Endothelial cell (in vitro differentiated cells): ENCODE measurements around the gene ZNF787. TPM values are rescaled to one million over a fixed set of nuclear protein-coding genes. Genes with fewer than 3 reads are reported as not detected.
A peak's percentile ranks its signal among the peaks of the same experiment; 100 is the strongest.

Experiments used
- DNase-seq: peaks from one replicate; pipeline ENCODE4 v3.0.0; 2021; ENCODE audit warnings: low spot score
- H3K27ac Mint-ChIP-seq: one replicate; pipeline ENCODE4 v1.8.0; 2021; ENCODE audit warnings: mixed read lengths, inconsistent platforms; ENCODE audit not compliant: unreplicated experiment
- H3K27me3 Mint-ChIP-seq: one replicate; pipeline ENCODE4 v1.8.0; 2021; ENCODE audit warnings: mild to moderate bottlenecking, moderate library complexity, mixed read lengths, inconsistent platforms; ENCODE audit not compliant: unreplicated experiment
- H3K36me3 Mint-ChIP-seq: one replicate; pipeline ENCODE4 v1.8.0; 2021; ENCODE audit warnings: mild to moderate bottlenecking, low read depth, mixed read lengths, inconsistent platforms; ENCODE audit not compliant: unreplicated experiment
- H3K4me1 Mint-ChIP-seq: one replicate; pipeline ENCODE4 v1.8.0; 2021; ENCODE audit warnings: mild to moderate bottlenecking, mixed read lengths, inconsistent platforms; ENCODE audit not compliant: unreplicated experiment
- H3K4me3 Mint-ChIP-seq: one replicate; pipeline ENCODE4 v1.8.0; 2021; ENCODE audit warnings: mild to moderate bottlenecking, mixed read lengths, inconsistent platforms; ENCODE audit not compliant: unreplicated experiment
- H3K9me3 Mint-ChIP-seq: one replicate; pipeline ENCODE4 v1.8.0; 2021; ENCODE audit warnings: mixed read lengths, inconsistent platforms; ENCODE audit not compliant: unreplicated experiment
- total RNA-seq: library from RNA; stranded (reverse); fragmentation: NEBNext Ultra II Directional; extraction: Animal tissue kit (Norgen Biotek cat#: 25700); gene quantifications from one replicate; pipeline ENCODE4 v1.2.1, GENCODE V29; 2021; ENCODE audit not compliant: unreplicated experiment
- TF ChIP-seq, protein P1 (sequence below): fragments of 200-600 bp; sonication (generic); IDR thresholded peaks from one replicate; pipeline ENCODE4 v1.5.0; 2021; ENCODE audit warnings: antibody characterized with exemption; ENCODE audit not compliant: unreplicated experiment

ZNF787 gene
- total RNA-seq, 1 donor from 2014 or later = 31.2 TPM

DNA sequence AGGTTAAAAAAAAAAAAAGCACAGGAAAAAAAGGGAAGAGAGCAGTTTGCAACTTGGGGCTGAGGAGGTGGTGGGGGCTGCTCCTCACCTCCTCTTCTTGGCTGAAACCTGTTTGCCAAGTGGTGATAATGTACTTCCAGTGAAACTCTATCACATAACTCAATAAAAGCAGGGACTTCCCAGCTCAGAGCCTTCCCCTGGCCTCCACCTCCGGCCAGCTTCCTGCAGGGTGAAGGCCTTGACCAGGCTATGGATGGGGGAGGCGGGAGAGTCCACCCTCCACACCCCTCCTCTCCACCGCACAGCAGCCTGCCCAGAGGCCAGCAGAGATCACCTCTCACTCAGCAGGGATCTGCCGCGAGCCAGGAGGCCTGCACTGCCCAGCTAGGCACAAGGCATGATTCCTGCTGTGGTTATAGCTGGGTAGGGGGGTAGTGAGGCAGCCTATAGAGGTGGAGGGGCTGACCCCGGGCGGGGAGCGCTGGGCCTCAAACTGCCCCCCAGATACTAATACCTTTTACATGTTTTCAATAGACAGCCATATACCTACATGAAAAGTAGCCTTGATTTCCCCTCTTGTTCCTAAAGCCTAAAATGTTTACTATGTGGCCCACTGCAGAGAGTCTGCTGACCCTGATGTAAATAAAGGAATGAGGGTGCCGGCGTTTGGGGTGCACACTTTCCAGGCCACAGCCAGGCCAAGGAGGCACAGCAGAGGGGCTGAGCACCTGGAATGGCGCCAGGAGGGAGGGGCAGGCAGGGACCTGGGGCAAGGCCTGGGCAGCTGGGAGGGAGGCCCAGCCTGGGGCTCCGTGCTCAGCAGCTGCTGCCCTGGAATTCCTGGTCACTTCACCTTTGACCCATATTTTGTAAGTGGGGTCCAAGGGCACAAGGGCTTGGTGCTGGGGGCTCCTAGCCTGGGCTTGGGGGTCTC, 10.3 kb downstream of the ZNF787 start:
- no peak overlapping the region for H3K4me3 Mint-ChIP-seq
- H3K27ac Mint-ChIP-seq = no peak overlapping the region
- TF ChIP-seq, protein P1, sequence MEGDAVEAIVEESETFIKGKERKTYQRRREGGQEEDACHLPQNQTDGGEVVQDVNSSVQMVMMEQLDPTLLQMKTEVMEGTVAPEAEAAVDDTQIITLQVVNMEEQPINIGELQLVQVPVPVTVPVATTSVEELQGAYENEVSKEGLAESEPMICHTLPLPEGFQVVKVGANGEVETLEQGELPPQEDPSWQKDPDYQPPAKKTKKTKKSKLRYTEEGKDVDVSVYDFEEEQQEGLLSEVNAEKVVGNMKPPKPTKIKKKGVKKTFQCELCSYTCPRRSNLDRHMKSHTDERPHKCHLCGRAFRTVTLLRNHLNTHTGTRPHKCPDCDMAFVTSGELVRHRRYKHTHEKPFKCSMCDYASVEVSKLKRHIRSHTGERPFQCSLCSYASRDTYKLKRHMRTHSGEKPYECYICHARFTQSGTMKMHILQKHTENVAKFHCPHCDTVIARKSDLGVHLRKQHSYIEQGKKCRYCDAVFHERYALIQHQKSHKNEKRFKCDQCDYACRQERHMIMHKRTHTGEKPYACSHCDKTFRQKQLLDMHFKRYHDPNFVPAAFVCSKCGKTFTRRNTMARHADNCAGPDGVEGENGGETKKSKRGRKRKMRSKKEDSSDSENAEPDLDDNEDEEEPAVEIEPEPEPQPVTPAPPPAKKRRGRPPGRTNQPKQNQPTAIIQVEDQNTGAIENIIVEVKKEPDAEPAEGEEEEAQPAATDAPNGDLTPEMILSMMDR = no peak
- H3K9me3 Mint-ChIP-seq = no peaks in the 10 kb centered on the region
- peaks cover 6% of the 10 kb centered on the region for H3K36me3 Mint-ChIP-seq
- DNase-seq = peak; percentile 36
- peaks cover 44% of the 10 kb centered on the region for H3K4me1 Mint-ChIP-seq
- peaks cover 13% of the 10 kb centered on the region for H3K27me3 Mint-ChIP-seq

DNA sequence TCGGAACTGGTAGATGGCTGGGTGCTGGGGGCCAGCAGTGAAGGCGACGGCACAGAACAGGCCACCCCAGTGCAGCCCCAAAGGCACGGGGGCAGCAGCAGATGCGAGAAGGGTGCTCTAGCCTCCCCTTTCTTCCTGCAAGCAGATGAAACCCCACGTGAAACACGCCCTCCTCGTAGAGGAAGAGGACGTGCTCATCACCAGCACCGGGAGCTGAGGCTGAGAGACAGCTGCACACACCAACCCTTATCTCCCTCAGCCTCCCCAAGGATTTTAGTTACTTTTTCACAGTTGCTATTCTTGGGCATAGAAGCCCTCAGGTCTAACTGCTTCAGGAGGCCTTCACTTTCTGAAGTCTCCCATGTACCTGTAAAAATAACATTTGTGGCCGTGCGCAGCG, 11.9 kb downstream of the ZNF787 start:
- DNase-seq = no peak
- Mint-ChIP-seq H3K4me3 (no peak overlapping the region), H3K4me1 (peaks cover 42% of the 10 kb centered on the region), H3K27me3 (peaks cover 20% of the 10 kb centered on the region), H3K36me3 (peaks cover 13% of the 10 kb centered on the region), H3K9me3 (no peaks in the 10 kb centered on the region), H3K27ac (no peak overlapping the region)
- TF ChIP-seq, protein P1 = no peak

DNA sequence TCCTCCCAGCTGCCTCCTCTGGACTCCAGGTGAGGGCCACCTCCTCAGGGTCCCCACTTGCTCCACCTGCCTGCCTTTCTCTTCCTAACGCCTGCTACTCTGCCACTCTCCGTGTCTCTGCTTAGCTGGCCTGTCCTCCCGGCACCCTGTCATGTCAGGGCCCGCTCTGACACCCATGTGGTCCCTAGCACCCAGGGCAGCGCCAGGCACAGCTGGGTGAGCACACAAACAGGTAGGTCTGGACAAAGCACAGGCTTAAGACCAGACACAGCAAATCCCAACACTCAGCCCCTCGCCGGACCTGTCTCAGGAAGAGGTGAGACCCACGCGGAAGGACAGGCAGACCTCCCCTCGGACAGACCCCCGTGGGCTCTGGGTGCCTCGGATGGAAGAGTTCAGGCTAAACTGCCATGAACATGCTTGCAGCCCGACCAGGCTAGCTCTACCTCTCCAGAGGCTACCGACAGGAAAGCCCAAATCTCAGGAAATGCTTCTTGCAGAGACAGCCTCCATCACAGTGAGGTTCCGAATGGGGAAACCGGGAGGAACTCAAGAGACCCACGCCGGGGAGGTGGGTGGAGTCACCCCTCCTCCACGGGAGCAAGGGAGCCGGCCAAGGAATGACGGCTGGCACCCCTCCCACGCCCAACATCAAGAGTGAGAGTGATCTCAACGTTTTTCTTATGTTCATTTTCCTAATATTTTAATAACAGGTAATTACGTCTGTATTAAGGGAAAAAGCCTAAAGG, 12.5 kb downstream of the ZNF787 start:
- Mint-ChIP-seq H3K4me1 (peaks cover 42% of the 10 kb centered on the region), H3K9me3 (no peaks in the 10 kb centered on the region), H3K36me3 (peaks cover 13% of the 10 kb centered on the region), H3K27me3 (peaks cover 20% of the 10 kb centered on the region), H3K4me3 (peak overlapping the region; percentile 76), H3K27ac (no peak overlapping the region)
- TF ChIP-seq, protein P1 = no peak
- no peak for DNase-seq

DNA sequence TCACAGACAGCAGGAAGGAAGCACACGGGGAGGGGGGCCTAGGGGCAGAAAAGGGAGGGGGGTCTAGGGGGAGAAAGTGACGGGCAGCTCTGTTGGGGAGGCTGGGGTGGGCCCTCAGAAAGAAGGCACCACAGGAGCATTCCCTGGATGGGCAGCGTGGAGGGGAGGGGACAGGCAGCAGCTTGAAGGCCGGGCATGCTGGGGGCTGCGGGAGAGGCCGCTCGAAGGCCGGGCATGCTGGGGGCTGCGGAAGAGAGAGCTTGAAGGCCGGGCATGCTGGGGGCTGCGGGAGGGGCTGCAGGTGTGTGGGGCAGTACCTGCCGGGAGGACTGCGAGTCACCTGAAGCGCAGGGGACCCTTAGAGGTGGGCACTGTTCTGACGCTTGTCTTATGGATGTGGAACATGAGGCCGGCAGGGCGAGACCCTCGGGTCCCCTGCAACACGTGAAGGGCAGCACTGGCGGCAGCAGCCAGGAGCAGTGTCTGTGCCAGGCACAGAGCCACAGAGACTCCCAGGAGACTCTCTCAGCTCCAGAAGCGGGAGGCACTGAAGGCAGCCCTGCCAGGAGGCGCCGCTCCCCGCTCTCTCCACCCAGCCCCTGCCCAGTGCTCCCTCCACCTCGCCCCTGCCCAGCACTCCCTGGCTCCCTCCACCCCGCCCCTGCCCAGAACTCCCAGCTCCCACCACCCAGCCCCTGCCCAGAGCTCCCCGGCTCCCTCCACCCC, 13.3 kb downstream of the ZNF787 start:
- Mint-ChIP-seq H3K36me3 (peaks cover 13% of the 10 kb centered on the region), H3K27me3 (peaks cover 19% of the 10 kb centered on the region), H3K9me3 (no peaks in the 10 kb centered on the region), H3K4me3 (no peak overlapping the region), H3K4me1 (peaks cover 36% of the 10 kb centered on the region), H3K27ac (no peak overlapping the region)
- DNase-seq = no peak
- TF ChIP-seq, protein P1 = no peak
